H9 (cell line): ENCODE measurements around the gene RNU5B-1. TPM values are rescaled to one million over a fixed set of nuclear protein-coding genes. Genes with fewer than 3 reads are reported as not detected.
"Not testable (repeated sequence)": the region's sequence is repeated elsewhere in the genome, so short reads cannot be mapped to it uniquely, and the experiment has no call there.

Experiments used
- DNase-seq: peaks from one replicate; pipeline ENCODE4 v3.0.0-alpha.2; 2017
- H2AFZ ChIP-seq: one replicate; pipeline ENCODE4 v1.6.1; 2013; ENCODE audit warnings: mild to moderate bottlenecking, low read length, control low read depth, moderate library complexity
- H2AK5ac ChIP-seq: 2 replicates; pipeline ENCODE4 v1.6.1; 2013; ENCODE audit warnings: low read length, control low read depth, mixed read lengths; ENCODE audit not compliant: insufficient read length
- H2BK120ac ChIP-seq: one replicate; pipeline ENCODE4 v1.6.1; 2013; ENCODE audit warnings: low read depth, mild to moderate bottlenecking, low read length, control low read depth, inconsistent platforms; ENCODE audit not compliant: poor library complexity, severe bottlenecking
- H2BK12ac ChIP-seq: 2 replicates; pipeline ENCODE4 v1.6.1; 2013; ENCODE audit warnings: low read length, control low read depth, mixed read lengths, low read depth; ENCODE audit not compliant: insufficient read length
- H2BK15ac ChIP-seq: 2 replicates; pipeline ENCODE4 v1.6.1; 2013; ENCODE audit warnings: low read depth, low read length, control low read depth
- H2BK20ac ChIP-seq: one replicate; pipeline ENCODE4 v1.6.1; 2013; ENCODE audit warnings: low read depth, mild to moderate bottlenecking, low read length, control low read depth, inconsistent platforms; ENCODE audit not compliant: poor library complexity, severe bottlenecking
- H2BK5ac ChIP-seq: 2 replicates; pipeline ENCODE4 v1.6.1; 2013; ENCODE audit warnings: low read length, control low read depth, mixed read lengths; ENCODE audit not compliant: insufficient read length
- H3K14ac ChIP-seq: 2 replicates; pipeline ENCODE4 v1.6.1; 2013; ENCODE audit warnings: low read length, control low read depth; ENCODE audit not compliant: insufficient read depth
- H3K18ac ChIP-seq: 2 replicates; pipeline ENCODE4 v1.6.1; 2013; ENCODE audit warnings: low read depth, mild to moderate bottlenecking, mixed read lengths, low read length, control low read depth; ENCODE audit not compliant: insufficient read length
- H3K23ac ChIP-seq: 2 replicates; pipeline ENCODE4 v1.6.1; 2013; ENCODE audit warnings: low read length, control low read depth, mixed read lengths, low read depth; ENCODE audit not compliant: insufficient read length
- H3K23me2 ChIP-seq: 2 replicates; pipeline ENCODE4 v1.6.1; 2013; ENCODE audit warnings: low read depth, mild to moderate bottlenecking, mixed read lengths, low read length, control low read depth; ENCODE audit not compliant: insufficient read length, poor library complexity, severe bottlenecking
- H3K27ac ChIP-seq: 2 replicates; pipeline ENCODE4 v1.5.1; 2013; ENCODE audit warnings: low read length, control low read depth, mixed read lengths, low read depth; ENCODE audit not compliant: insufficient read length
- H3K27me3 ChIP-seq: 2 replicates; pipeline ENCODE4 v1.6.1; 2013; ENCODE audit warnings: low read length, control low read depth, inconsistent platforms; ENCODE audit not compliant: insufficient read depth
- H3K4ac ChIP-seq: 2 replicates; pipeline ENCODE4 v1.6.1; 2013; ENCODE audit warnings: low read depth, mild to moderate bottlenecking, control low read depth, inconsistent platforms, low read length, moderate library complexity
- H3K4me1 ChIP-seq: 2 replicates; pipeline ENCODE4 v1.6.1; 2013; ENCODE audit warnings: low read length, control low read depth, inconsistent platforms; ENCODE audit not compliant: insufficient read depth
- H3K4me2 ChIP-seq: 2 replicates; pipeline ENCODE4 v1.6.1; 2013; ENCODE audit warnings: low read length, control low read depth, mixed read lengths; ENCODE audit not compliant: insufficient read length, insufficient read depth
- H3K56ac ChIP-seq: 2 replicates; pipeline ENCODE4 v1.6.1; 2013; ENCODE audit warnings: low read depth, mild to moderate bottlenecking, mixed read lengths, low read length, control low read depth; ENCODE audit not compliant: insufficient read length
- H3K79me1 ChIP-seq: 2 replicates; pipeline ENCODE4 v1.6.1; 2013; ENCODE audit warnings: low read depth, mild to moderate bottlenecking, moderate library complexity, low read length, control low read depth, inconsistent platforms; ENCODE audit not compliant: insufficient read depth, poor library complexity, severe bottlenecking
- H3K79me2 ChIP-seq: 2 replicates; pipeline ENCODE4 v1.6.1; 2013; ENCODE audit warnings: low read length, control low read depth, inconsistent platforms; ENCODE audit not compliant: insufficient read depth
- H3K9ac ChIP-seq: 2 replicates; pipeline ENCODE4 v1.6.1; 2013; ENCODE audit warnings: low read length, control low read depth, mixed read lengths; ENCODE audit not compliant: insufficient read length; ENCODE audit errors: extremely low read depth
- H3K9me3 ChIP-seq: one replicate; pipeline ENCODE4 v1.6.1; 2013; ENCODE audit warnings: low read depth, low read length, inconsistent platforms; ENCODE audit not compliant: control insufficient read depth
- H3T11ph ChIP-seq: one replicate; pipeline ENCODE4 v1.6.1; 2013; ENCODE audit warnings: mild to moderate bottlenecking, low read length, control low read depth, inconsistent platforms
- H4K20me1 ChIP-seq: one replicate; pipeline ENCODE4 v1.6.1; 2013; ENCODE audit not compliant: control insufficient read depth, insufficient read length, insufficient read depth
- H4K5ac ChIP-seq: 2 replicates; pipeline ENCODE4 v1.6.1; 2013; ENCODE audit warnings: low read depth, mild to moderate bottlenecking, mixed read lengths, low read length, control low read depth; ENCODE audit not compliant: insufficient read length
- H4K8ac ChIP-seq: replicated peaks from 2 replicates; pipeline ENCODE4 v1.6.1; 2013; ENCODE audit warnings: low read length, control low read depth, mixed read lengths, low read depth; ENCODE audit not compliant: insufficient read length
- H4K91ac ChIP-seq: 2 replicates; pipeline ENCODE4 v1.6.1; 2013; ENCODE audit warnings: low read depth, mild to moderate bottlenecking, moderate library complexity, mixed read lengths, low read length, control low read depth; ENCODE audit not compliant: insufficient read length
- H3K27ac Mint-ChIP-seq, 3 experiments: 2 replicates in 2 of 3; 3 replicates in 1 of 3; pipeline ENCODE4 v1.8.0; 2020 to 2021; ENCODE audit warnings: mixed read lengths in 3 of 3, mild to moderate bottlenecking in 1 of 3, moderate library complexity in 1 of 3
- H3K27me3 Mint-ChIP-seq: 2 replicates; pipeline ENCODE4 v1.8.0; 2021; ENCODE audit warnings: low read depth, mild to moderate bottlenecking, moderate library complexity, mixed read lengths
- H3K36me3 Mint-ChIP-seq, 3 experiments: 2 replicates in 2 of 3; 3 replicates in 1 of 3; pipeline ENCODE4 v1.8.0; 2020 to 2021; ENCODE audit warnings: low read depth in 3 of 3, mixed read lengths in 3 of 3; ENCODE audit not compliant: insufficient read depth in 1 of 3
- H3K4me1 Mint-ChIP-seq, 2 experiments: 2 replicates each; pipeline ENCODE4 v1.8.0; 2020; ENCODE audit warnings: mixed read lengths in 2 of 2
- H3K4me3 Mint-ChIP-seq, 2 experiments: 2 replicates in 1 of 2; 3 replicates in 1 of 2; pipeline ENCODE4 v1.8.0; 2020 to 2021; ENCODE audit warnings: mild to moderate bottlenecking in 2 of 2, mixed read lengths in 2 of 2, moderate library complexity in 1 of 2
- H3K9me3 Mint-ChIP-seq, 2 experiments: 2 replicates in 1 of 2; 3 replicates in 1 of 2; pipeline ENCODE4 v1.8.0; 2020; ENCODE audit warnings: mild to moderate bottlenecking in 2 of 2, mixed read lengths in 2 of 2, moderate library complexity in 1 of 2
- CTCF ChIP-seq: fragments of 200-600 bp; sonication (generic); conservative IDR thresholded peaks from 3 replicates; pipeline ENCODE4 v1.8.0; 2021; ENCODE audit warnings: antibody characterized with exemption, mild to moderate bottlenecking
- WGBS: extraction: QIAGEN DNeasy Blood & Tissue Kit; methylation state at CpG from one replicate; pipeline ENCODE4 v1.1.7; 2013; ENCODE audit warnings: missing lambda C conversion rate, low lambda C conversion rate, mixed read lengths; ENCODE audit not compliant: insufficient read length; ENCODE audit errors: extremely low coverage; 5-methylcytosine and 5-hydroxymethylcytosine counted together
- total RNA-seq: library from RNA; stranded (reverse); gene quantifications from 2 replicates; pipeline ENCODE4 v1.2.1, GENCODE V29; 2021

The RNU5B-1 gene
- total RNA-seq, 1 experiment from 2014 or later: not detected

- H2BK20ac ChIP-seq, H3K27ac ChIP-seq, H2BK5ac ChIP-seq, H3K36me3 Mint-ChIP-seq, H3K4me2 ChIP-seq, H3K4me3 Mint-ChIP-seq, H3K18ac ChIP-seq, H4K8ac ChIP-seq, H3K79me1 ChIP-seq, H2BK15ac ChIP-seq, H3K56ac ChIP-seq, H2AK5ac ChIP-seq, H2BK120ac ChIP-seq, H3K9ac ChIP-seq, H3K9me3 Mint-ChIP-seq, H3K23me2 ChIP-seq, H4K20me1 ChIP-seq, H3K4me1 ChIP-seq, H3K4ac ChIP-seq, H3T11ph ChIP-seq, H3K14ac ChIP-seq, H3K27me3 ChIP-seq, H2AFZ ChIP-seq, H3K79me2 ChIP-seq, H2BK12ac ChIP-seq, H4K5ac ChIP-seq, H3K27me3 Mint-ChIP-seq, H3K9me3 ChIP-seq, H3K23ac ChIP-seq, H4K91ac ChIP-seq: not testable (repeated sequence)
- no CpG with 5 or more reads among the region's 15 CpGs for WGBS
- DNase-seq: peak; percentile 82
- Mint-ChIP-seq H3K4me1 (peaks cover 14% of the 10 kb centered on the region in 2 experiments), H3K27ac (peak overlapping the region in 1 of 3 experiments; percentile 84; a peak in 1 of 7 replicates)
- TF ChIP-seq CTCF: peak; percentile 86
These were observed 33.5 kb upstream of the RNU5B-1 start for GRCh38 chr15:65270811-65271545.
